Cardiac septum (tissue), 1 donor: Measurements from ENCODE around the gene RETREG3. TPM values are rescaled to one million over a fixed set of nuclear protein-coding genes. Genes with fewer than 3 reads are reported as not detected.

Source experiments
- DNase-seq: peaks from one replicate; pipeline ENCODE4 v3.0.0-alpha.2; 2020; ENCODE audit warnings: low spot score
- intact Hi-C: fragments of 100-400 bp; cut with DNase I; formaldehyde crosslinking; loops from one replicate; pipeline ENCODE4 v1.14.0; 2022
- total RNA-seq: library from RNA; stranded (reverse); fragmentation: NEBNext Ultra II Directional; extraction: Animal tissue kit (Norgen Biotek cat#: 25700); gene quantifications from one replicate; pipeline ENCODE4 v1.2.1, GENCODE V29; 2021
- donor health status: DM: no; HTN: no; CAD: no.

Gene RETREG3
- total RNA-seq, 1 donor from 2014 or later: 21.3 TPM

DNA sequence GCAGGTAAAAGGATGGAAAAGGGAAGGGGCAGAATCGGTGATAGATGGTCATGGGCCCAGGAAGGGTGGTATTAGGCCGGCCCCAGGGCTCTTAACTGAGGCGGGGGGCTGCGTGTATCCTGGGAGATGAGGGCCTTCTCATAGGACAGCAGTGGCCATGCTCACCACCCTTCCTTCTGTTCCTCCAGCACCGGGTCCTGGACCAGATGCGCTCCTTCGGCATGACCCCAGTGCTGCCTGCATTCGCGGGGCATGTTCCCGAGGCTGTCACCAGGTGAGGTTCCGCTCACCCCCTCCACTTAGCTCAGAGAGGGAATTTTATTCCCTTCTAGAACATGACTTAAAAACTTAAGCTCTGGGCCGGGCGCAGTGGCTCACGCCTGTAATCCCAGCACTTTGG lies 70.7 kb downstream of the RETREG3 start:
- DNase-seq: no peak

DNA sequence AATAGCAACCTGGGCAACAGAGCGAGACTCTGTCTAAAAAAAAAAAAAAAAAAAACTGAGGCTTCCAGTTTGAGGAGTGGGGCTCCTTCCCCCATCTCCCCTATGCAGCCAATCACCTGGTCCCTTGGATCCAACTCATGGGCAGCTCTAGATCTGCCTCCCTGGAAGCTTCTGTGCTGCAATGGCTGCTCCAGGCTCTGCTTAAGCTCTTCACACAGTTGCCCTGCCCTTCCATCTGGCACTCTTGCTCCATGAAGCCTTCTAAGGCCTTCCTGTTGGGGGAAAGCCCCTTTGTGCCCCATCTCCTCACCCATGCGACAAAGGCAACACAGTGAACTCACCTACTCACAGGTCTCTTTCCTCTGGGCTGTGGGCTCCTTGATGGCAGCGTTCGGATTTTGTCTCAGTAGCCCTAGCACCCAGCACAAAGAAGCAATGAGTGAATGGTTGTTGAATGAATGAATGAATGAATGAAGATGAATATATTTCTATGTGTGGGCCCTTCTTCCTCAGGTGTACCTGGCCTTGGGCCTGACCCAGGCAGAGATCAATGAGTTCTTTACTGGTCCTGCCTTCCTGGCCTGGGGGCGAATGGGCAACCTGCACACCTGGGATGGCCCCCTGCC lies 71.2 kb downstream of the RETREG3 start:
- intact Hi-C loops: loop anchor here (10.0 kb wide), 1 partner anchor 513 kb away; the partner anchor contains the start of gene NKIRAS2

More for the DNA sequence above, 70.7 kb downstream of the RETREG3 start:
- intact Hi-C loops: loop anchor here (10.0 kb wide), 1 partner anchor 514 kb away; the partner anchor contains the start of gene NKIRAS2

DNA sequence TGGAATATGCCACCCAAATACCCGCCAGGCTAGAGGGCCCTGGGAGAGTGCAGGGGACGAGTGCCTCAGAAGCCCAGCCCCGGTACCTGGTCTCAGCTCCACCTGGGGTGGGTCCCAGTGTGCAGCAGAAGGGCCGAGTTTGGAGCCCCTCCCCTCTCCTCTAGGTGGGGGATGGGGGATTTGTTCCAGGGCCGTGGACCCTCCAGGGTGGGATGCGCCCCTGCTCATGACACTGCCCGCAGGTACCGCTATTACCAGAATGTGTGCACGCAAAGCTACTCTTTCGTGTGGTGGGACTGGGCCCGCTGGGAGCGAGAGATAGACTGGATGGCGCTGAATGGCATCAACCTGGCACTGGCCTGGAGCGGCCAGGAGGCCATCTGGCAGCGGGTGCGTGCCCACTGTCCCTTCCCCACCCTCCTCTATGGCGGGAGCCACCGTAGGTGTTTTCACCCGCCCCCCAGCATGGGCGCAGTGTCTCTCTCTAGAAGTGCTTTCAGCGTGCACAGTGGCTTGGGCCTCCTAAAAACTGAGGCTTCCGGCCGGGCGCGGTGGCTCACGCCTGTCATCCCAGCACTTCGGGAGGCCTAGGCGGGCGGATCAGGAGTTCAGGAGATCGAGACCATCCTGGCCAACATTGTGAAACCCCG lies 71.9 kb downstream of the RETREG3 start:
- intact Hi-C loops: loop anchor here (10.0 kb wide), 1 partner anchor 512 kb away; the partner anchor contains the start of gene NKIRAS2
- no peak for DNase-seq

More for the DNA sequence above, 71.2 kb downstream of the RETREG3 start:
- no peak for DNase-seq

DNA sequence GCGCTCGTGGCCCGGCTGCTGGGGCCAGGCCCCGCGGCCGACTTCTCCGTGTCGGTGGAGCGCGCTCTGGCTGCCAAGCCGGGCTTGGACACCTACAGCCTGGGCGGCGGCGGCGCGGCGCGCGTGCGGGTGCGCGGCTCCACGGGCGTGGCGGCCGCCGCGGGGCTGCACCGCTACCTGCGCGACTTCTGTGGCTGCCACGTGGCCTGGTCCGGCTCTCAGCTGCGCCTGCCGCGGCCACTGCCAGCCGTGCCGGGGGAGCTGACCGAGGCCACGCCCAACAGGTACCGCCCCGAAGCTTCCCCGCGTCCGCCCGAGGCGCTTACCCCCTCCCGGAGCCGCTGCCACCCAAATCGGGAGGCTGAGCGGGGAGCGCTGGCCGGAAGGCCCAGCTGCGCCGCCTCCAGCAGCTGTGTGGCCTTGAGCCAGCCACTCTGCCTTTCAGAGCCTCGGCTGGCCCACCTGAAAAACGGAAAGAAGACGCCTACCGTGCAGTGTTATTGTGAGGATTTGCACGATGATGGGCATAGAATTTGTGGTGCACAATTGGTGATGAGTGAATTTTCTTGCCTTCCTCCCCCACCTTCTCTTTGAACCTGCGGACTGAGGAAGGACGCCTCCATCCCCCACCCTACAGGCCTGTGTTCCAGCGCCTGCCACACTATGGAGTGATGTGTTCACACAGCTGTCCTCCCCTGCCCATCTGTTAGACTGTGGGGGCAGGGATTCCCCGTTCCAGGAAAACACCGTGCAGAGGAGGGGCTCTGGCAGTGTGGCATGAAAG lies 72.6 kb downstream of the RETREG3 start:
- intact Hi-C loops: loop anchor here (10.0 kb wide), 1 partner anchor 512 kb away; the partner anchor contains the start of gene NKIRAS2

DNA sequence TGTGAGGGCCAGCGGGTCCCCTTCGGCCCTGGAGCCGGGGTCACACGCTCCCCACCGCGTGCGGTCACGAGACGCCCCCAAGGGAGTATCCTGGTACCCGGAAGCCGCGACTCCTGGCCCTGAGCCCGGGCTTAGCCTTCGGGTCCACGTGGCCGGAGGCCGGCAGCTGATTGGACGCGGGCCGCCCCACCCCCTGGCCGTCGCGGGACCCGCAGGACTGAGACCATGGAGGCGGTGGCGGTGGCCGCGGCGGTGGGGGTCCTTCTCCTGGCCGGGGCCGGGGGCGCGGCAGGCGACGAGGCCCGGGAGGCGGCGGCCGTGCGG lies 73.2 kb downstream of the RETREG3 start, which contains the start of gene NAGLU:
NAGLU (plus strand) TSS at position 194 of the 324 bp plus-strand sequence; CDS start at position 226, 32 bp downstream.
- intact Hi-C loops: loop anchor here (10.0 kb wide), 1 partner anchor 511 kb away; the partner anchor contains the start of gene NKIRAS2
- peak; percentile 99 for DNase-seq

More for the DNA sequence above, 72.6 kb downstream of the RETREG3 start:
- DNase-seq: peak; percentile 92

DNA sequence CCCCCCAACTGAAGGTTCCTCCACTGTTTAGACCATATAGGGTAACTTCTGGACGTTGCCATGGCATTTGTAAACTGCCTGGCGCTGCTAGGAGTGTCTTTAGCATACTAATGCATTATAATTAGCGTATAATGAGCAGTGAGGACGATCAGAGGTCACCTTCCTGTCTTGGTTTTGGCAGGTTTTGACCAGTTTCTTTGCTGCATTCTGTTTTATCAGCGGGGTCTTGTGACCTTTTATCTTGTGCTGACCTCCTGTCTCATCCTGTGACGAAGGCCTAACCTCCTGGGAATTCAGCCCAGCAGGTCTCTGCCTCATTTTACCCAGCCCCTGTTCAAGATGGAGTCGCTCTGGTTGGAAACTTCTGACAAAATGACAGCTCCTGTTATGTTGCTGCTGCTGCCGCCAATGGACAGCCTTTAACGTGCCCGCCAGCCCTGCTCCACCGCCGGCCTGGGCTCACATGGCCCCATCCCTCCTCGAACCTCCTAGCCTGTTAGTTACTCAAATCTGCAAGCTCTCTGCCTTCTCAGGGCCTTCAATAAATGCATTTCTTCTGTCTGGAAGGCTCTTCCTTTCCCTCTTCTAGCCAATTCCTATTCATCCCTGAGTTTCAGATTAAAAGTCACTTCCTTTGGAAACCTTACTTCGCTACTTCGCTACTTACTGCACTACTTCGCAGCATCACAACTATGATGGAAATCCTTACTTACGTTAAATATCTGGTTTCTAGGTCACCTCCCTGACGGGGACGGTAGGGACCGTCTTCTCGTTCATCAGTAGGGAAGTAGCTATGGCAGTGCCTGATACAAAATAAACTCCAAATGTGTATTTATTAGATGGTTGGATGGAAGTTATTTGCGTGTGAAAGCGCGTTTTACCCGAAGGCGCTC lies 73.8 kb downstream of the RETREG3 start:
- intact Hi-C loops: loop anchor here (10.0 kb wide), 1 partner anchor 511 kb away; the partner anchor contains the start of gene NKIRAS2
- DNase-seq: no peak

DNA sequence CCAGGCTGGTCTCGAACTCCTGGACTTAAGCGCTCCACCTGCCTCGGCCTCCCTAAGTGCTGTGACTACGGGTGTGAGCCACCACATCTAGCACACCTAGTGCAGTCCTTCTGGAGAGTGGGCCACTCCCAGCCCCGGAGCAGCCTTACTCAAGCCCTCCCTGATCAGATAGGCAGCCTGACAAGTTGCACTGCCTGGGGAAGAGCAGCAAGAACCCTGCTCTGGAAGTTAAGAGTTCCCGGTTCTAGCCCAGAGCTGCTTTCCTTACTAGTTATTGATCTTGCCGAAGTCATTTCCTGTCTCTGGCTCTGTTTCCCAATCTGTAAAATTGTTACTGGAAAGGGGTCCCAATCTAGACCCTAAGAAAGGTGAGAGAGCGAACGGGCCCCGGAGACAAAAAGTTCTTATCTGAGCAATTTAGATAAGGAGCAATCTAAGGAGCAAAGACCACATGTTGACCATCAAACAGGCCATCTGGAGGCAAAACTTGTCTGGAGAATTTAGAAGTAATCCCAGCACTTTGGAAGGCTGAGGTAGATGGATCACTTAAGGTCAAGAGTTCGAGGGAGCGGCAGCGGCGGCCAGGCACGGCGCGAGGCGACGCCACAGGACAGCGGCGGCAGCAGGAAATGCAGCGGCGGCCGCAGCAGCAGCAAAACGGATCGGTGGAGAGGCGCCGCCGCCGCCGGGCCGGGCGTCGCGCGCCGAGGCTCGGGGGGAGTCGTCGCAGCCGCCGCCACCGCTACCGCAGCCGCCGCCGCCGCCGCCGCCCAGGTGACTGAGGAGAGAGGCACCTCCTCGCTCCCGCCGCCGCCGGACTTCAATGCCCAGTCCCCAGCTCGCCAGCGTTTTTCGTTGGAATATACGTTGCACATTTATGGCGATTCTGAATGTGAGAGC lies 77.5 kb downstream of the RETREG3 start:
- peak; percentile 85 for DNase-seq
- intact Hi-C loops: loop anchor here (10.0 kb wide), 1 partner anchor 507 kb away; the partner anchor contains the start of gene NKIRAS2

DNA sequence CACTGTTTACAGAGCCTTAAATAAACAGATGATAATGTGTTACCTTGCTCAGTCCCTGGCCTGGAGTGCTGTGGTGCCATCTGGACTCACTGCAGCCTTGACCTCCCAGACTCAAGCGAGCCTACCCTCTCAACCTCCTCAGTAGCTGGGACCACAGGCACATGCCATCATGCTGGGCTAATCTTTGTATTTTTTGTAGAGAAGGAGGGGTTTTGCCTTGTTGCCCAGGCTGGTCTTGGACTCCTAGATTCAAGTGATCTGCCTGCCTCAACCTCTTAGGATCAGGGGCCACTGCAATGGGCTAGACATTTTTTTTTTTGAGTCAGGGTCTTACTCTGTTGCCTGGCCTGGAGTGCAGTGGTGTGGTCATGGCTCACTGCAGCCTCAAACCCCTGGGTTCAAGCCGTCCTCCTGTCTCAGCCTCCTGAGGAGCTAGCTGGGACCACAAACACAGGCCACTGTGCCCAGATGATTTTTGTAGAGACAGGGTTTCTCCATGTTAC lies 78.2 kb downstream of the RETREG3 start:
- DNase-seq: no peak
- intact Hi-C loops: loop anchor here (10.0 kb wide), 1 partner anchor 506 kb away; the partner anchor contains the start of gene NKIRAS2

Other genes with a start within 250 kb of the RETREG3 start
- 159 TPM for gene STAT3, start 220.9 kb downstream of the RETREG3 start, total RNA-seq
- gene CAVIN1, start 186.1 kb downstream of the RETREG3 start, total RNA-seq: 358 TPM
- gene ATP6V0A1, start 150.5 kb downstream of the RETREG3 start, total RNA-seq: 40.3 TPM
- 12.1 TPM for gene NAGLU, start 73.1 kb downstream of the RETREG3 start, total RNA-seq
- gene HSD17B1, start 56.5 kb downstream of the RETREG3 start, total RNA-seq: 0.83 TPM
- gene COASY, start 47.2 kb downstream of the RETREG3 start, total RNA-seq: 33.4 TPM
- 43.1 TPM for gene MLX, start 42.3 kb downstream of the RETREG3 start, total RNA-seq
- 1.8 TPM for gene PSMC3IP, start 31.6 kb downstream of the RETREG3 start, total RNA-seq
- 45.6 TPM for gene TUBG1, start 309 bp upstream of the RETREG3 start, total RNA-seq
- 21.9 TPM for gene TUBG2, start 49.9 kb upstream of the RETREG3 start, total RNA-seq
- gene PLEKHH3, start 67.6 kb upstream of the RETREG3 start, total RNA-seq: 20.2 TPM
- gene CCR10, start 72.5 kb upstream of the RETREG3 start, total RNA-seq: 1.2 TPM
- 7.0 TPM for gene CNTNAP1, start 73.2 kb upstream of the RETREG3 start, total RNA-seq
- gene EZH1, start 135.7 kb upstream of the RETREG3 start, total RNA-seq: 45.4 TPM
- gene RAMP2, start 151.9 kb upstream of the RETREG3 start, total RNA-seq: 45.8 TPM
- 32.3 TPM for gene VPS25, start 164.1 kb upstream of the RETREG3 start, total RNA-seq
- gene WNK4, start 171.2 kb upstream of the RETREG3 start, total RNA-seq: not detected
- gene COA3, start 189.3 kb upstream of the RETREG3 start, total RNA-seq: 61.4 TPM
- not detected for gene CNTD1, start 189.5 kb upstream of the RETREG3 start, total RNA-seq
- 84.3 TPM for gene BECN1, start 214.9 kb upstream of the RETREG3 start, total RNA-seq
- gene PSME3, start 224.0 kb upstream of the RETREG3 start, total RNA-seq: 66.9 TPM
- gene AOC2, start 235.2 kb upstream of the RETREG3 start, total RNA-seq: 0.89 TPM
- 12.9 TPM for gene AOC3, start 241.8 kb upstream of the RETREG3 start, total RNA-seq